BLaER1 treated with 17β-estradiol and CSF1 and Interleukin-3, amounts not matched to agents 10 nM and 100 nM (cell line): ENCODE data around the gene APOBEC4.
A peak's percentile ranks its signal among the peaks of the same experiment; 100 is the strongest.

Experiments
- H3K27ac ChIP-seq, 11 experiments: shearing (Covaris generic); formaldehyde crosslinking; 2 replicates each; pipeline ENCODE4 v1.8.1; 2022
- H3K27me3 ChIP-seq, 11 experiments: shearing (Covaris generic); formaldehyde crosslinking; 2 replicates each; pipeline ENCODE4 v1.8.1; 2022
- H3K36me3 ChIP-seq, 11 experiments: shearing (Covaris generic); formaldehyde crosslinking; 2 replicates each; pipeline ENCODE4 v1.8.1; 2022
- H3K4me1 ChIP-seq, 10 experiments: shearing (Covaris generic); formaldehyde crosslinking; 2 replicates each; pipeline ENCODE4 v1.8.1; 2022
- H3K4me2 ChIP-seq, 11 experiments: shearing (Covaris generic); formaldehyde crosslinking; 2 replicates each; pipeline ENCODE4 v1.8.1; 2022
- H3K4me3 ChIP-seq, 10 experiments: shearing (Covaris generic); formaldehyde crosslinking; 2 replicates each; pipeline ENCODE4 v1.8.1; 2022
- H3K9ac ChIP-seq, 11 experiments: shearing (Covaris generic); formaldehyde crosslinking; 2 replicates each; pipeline ENCODE4 v1.8.1; 2022
- H3K9me3 ChIP-seq, 11 experiments: shearing (Covaris generic); formaldehyde crosslinking; replicated peaks in 1 of 11; 2 replicates each; pipeline ENCODE4 v1.8.1; 2022
- H4K20me1 ChIP-seq, 11 experiments: shearing (Covaris generic); formaldehyde crosslinking; 2 replicates each; pipeline ENCODE4 v1.8.1; 2022
- Cebpa-rat ChIP-seq, 11 experiments: shearing (Covaris generic); IDR thresholded peaks; 2 replicates each; pipeline ENCODE4 v1.8.1; 2022

Gene APOBEC4

DNA sequence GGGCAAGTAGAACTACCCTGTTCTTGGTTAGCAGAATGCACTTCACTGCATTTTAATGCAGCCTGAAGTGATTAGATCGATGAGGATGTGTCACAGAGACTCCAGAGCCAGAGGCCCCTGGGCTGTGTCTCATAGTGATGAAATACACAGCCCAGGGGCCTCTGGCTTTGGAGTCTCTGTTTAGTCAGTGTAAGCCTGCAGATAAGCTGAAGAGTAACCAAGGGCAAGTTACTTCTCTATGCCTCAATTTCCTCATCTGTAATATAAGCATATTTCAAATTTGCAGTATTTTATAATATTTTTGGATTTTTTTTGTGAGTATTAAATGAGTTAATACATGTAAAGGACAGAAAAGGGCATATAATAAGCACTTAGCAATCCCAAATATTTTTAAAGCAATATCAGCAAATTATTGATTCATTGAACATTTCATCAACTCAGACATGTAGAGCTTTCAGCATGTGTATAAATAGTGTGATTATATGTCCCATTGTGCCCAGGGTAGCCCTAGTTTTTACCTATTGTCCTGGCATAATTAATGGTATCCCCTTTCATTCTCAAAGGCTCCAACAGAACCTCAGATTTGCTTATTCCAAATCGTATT, 23.6 kb upstream of the APOBEC4 start:
- Histone ChIP-seq H3K36me3 (no peaks in the 10 kb centered on the region), H3K4me1 (peaks cover 0 to 5% (median 0%) of the 10 kb centered on the region in 10 experiments; a peak in 1 of 20 replicates), H3K9ac (no peak overlapping the region), H3K4me2 (no peak overlapping the region), H3K27me3 (no peaks in the 10 kb centered on the region), H3K4me3 (no peak overlapping the region), H3K9me3 (peaks cover under 1 to 17% (median 6%) of the 10 kb centered on the region in 11 experiments), H4K20me1 (no peaks in the 10 kb centered on the region), H3K27ac (no peak overlapping the region)
- no peak for TF ChIP-seq Cebpa-rat (IDR thresholded peaks at IDR 0.05)

DNA sequence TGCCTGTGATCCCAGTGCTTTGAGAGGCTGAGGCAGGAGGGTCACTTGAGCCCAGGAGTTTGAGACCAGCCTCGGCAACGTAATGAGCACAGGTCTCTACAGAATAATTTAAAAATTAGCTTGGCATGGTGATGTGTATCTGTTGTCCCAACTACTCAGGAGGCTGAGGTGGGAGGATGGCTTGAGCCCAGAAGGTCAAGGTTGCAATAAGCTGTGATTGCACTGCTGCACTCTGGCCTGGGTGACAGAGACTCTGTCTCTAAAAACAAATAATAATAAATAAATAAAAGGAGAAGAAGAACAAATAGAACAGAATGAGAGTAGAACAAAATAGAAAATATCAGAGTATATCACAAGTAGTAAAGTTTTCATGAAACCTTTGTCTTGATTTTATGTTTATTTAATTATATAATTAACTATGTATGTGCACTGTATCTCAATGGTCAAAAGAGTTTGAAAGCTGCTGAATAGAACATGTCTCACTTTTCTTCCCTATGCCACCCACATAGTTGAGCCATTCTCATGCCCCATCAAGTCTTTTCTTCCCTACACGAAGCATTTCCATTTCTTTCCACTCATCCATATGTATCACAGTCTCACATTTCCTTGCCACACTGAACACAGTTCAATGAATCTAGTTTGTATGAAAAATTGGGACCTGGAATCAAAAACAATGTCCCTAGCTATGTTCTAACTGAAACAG, 22.9 kb upstream of the APOBEC4 start:
- Histone ChIP-seq H3K4me2 (no peak overlapping the region), H3K27me3 (no peaks in the 10 kb centered on the region), H3K36me3 (peaks cover 0 to under 1% (median 0%) of the 10 kb centered on the region in 11 experiments; a peak in 1 of 22 replicates), H3K4me1 (peaks cover 0 to 3% (median 0%) of the 10 kb centered on the region in 10 experiments; a peak in 1 of 20 replicates), H3K9me3 (peaks cover 7 to 23% (median 11%) of the 10 kb centered on the region in 11 experiments), H3K27ac (no peak overlapping the region), H4K20me1 (no peaks in the 10 kb centered on the region), H3K9ac (no peak overlapping the region), H3K4me3 (no peak overlapping the region)
- TF ChIP-seq Cebpa-rat (IDR thresholded peaks at IDR 0.05) = no peak

DNA sequence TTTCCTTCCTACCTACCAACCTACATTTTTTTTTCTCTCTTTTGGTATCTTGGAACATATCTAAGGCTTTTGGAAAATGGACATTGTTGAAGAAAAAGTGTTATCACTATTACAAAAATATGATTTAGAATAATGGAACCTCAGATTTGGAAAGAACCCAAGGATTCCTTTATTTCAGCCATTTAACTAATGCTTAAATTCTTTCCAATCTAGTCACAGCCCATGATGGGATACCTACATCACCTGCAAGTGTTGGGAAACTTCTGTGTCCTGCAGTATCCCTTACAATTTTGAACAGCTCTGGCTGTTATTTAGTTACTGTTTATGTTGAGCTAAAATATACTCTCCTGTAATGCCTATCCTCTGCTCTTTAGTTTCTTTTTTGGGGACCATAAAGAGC, 22.3 kb upstream of the APOBEC4 start:
- H3K9me3 ChIP-seq = peaks cover 14 to 30% (median 18%) of the 10 kb centered on the region in 11 experiments
- H3K4me1 ChIP-seq = no peaks in the 10 kb centered on the region
- no peak overlapping the region for H3K4me2 ChIP-seq
- no peak overlapping the region for H3K9ac ChIP-seq
- no peaks in the 10 kb centered on the region for H3K27me3 ChIP-seq
- H4K20me1 ChIP-seq = no peaks in the 10 kb centered on the region
- TF ChIP-seq Cebpa-rat (IDR thresholded peaks at IDR 0.05) = no peak
- no peak overlapping the region for H3K4me3 ChIP-seq
- peaks cover 0 to 4% (median 0%) of the 10 kb centered on the region in 11 experiments; a peak in 1 of 22 replicates for H3K36me3 ChIP-seq
- H3K27ac ChIP-seq = no peak overlapping the region

DNA sequence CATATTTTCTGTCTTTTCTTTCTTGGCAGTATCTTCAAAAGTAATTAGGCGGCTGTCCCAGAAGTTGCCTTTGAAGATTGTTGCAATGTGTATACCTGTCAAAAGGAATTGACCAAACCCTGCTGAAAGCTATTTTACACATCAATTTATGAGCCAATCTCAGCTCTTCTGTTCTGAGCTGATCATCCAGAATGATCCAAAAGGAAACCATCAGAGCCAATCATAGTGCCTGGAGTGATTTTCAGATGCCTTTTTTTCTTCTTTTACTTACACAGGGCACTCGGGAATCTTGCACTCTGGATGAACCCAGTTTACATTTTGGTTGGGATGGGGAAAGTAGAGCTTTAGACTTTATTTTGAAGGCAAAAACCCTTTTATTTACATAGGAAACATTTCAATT, 21.8 kb upstream of the APOBEC4 start:
- H3K36me3 ChIP-seq = peaks cover 0 to 4% (median 0%) of the 10 kb centered on the region in 11 experiments; a peak in 1 of 22 replicates
- no peak overlapping the region for H3K9ac ChIP-seq
- H3K27me3 ChIP-seq = no peaks in the 10 kb centered on the region
- H3K4me1 ChIP-seq = no peaks in the 10 kb centered on the region
- no peak for TF ChIP-seq Cebpa-rat (IDR thresholded peaks at IDR 0.05)
- no peak overlapping the region for H3K27ac ChIP-seq
- H3K9me3 ChIP-seq = peaks cover 18 to 32% (median 23%) of the 10 kb centered on the region in 11 experiments
- H3K4me2 ChIP-seq = no peak overlapping the region
- no peak overlapping the region for H3K4me3 ChIP-seq
- no peaks in the 10 kb centered on the region for H4K20me1 ChIP-seq

DNA sequence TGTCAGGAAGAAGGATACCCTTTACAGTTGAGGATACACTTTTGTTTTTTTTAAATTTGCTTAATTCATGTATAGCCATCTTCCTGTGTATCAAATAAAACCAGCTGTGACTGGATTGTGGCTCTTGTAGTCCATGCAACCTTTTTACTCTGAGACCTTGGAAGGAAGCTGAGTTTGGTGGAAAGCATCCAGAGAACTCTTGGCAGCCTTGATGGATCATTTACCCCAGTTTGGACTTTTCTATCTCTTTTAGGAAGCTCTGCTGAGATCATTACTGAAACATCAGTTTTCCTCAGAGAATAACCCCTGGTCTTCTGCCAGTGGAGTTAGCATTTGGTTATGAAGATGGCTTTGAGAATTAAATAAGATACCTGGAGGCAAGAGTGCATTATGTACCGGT, 21.2 kb upstream of the APOBEC4 start:
- no peak overlapping the region for H3K4me3 ChIP-seq
- H3K9me3 ChIP-seq = peaks cover 22 to 31% (median 25%) of the 10 kb centered on the region in 11 experiments
- H3K27me3 ChIP-seq = no peaks in the 10 kb centered on the region
- H3K27ac ChIP-seq = no peak overlapping the region
- H3K9ac ChIP-seq = no peak overlapping the region
- no peak overlapping the region for H3K4me2 ChIP-seq
- H3K4me1 ChIP-seq = no peaks in the 10 kb centered on the region
- TF ChIP-seq Cebpa-rat (IDR thresholded peaks at IDR 0.05) = no peak
- peaks cover 0 to 4% (median 0%) of the 10 kb centered on the region in 11 experiments; a peak in 1 of 22 replicates for H3K36me3 ChIP-seq
- H4K20me1 ChIP-seq = no peaks in the 10 kb centered on the region

DNA sequence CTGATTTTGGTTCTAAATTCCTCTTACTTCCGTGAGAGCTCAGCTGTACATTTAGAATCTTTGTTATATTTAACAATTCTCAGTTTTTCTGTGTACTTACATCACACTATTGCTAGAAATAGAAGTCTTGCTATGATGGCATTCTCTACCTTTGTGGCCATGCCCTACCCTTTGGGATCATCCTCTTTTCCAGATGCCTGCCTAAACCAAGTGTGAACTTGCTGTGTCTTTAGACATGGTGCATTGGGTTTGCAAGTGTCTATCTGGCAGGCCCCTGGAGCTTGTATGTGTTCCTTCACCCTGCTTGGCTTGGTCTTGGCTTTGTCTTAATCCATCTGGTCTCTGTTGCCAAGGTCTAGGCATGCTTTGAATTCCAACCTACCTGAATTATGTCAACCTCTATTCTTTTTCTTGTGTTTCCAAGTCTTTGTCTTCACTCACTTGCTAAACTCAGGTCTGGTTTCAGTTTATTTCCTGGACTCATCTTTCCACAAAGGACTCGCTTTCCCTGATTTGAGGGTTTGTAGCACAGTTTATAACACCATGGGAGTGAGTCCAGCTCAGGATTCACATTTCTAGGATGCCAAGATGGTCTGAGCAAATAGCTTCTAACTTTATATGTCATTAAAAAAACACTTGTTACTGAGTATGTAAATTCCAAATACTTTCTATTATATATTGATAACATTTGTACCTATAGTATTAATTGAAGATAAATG, 20.6 kb upstream of the APOBEC4 start:
- Histone ChIP-seq H3K4me2 (no peak overlapping the region), H3K27ac (no peak overlapping the region), H3K4me1 (no peaks in the 10 kb centered on the region), H3K27me3 (no peaks in the 10 kb centered on the region), H3K9ac (no peak overlapping the region), H3K9me3 (peaks cover 22 to 30% (median 25%) of the 10 kb centered on the region in 11 experiments), H4K20me1 (no peaks in the 10 kb centered on the region), H3K36me3 (peaks cover 0 to 4% (median 0%) of the 10 kb centered on the region in 11 experiments; a peak in 1 of 22 replicates), H3K4me3 (no peak overlapping the region)
- no peak for TF ChIP-seq Cebpa-rat (IDR thresholded peaks at IDR 0.05)

DNA sequence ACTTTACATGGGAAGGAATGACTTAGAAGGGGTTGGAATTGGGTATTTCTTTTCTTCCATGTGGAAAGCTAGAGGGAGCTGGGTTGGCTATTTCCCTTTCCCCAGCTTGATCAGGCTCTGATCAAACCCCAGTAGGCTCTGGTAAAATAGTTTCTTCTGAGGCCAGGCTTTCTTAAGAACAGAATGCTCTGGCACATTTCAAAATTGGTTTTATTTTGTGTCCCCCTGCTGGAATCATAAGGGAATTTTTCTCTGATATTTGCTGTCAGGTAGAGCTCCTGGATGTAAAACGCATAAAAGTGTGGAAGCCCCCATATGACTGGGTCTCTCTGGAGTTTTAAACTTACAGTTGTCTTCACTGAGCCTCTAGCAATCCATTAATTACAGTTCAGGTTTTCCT, 17.1 kb upstream of the APOBEC4 start:
- no peak overlapping the region for H3K4me2 ChIP-seq
- H3K27me3 ChIP-seq = no peaks in the 10 kb centered on the region
- peaks cover 22 to 30% (median 25%) of the 10 kb centered on the region in 11 experiments for H3K9me3 ChIP-seq
- H3K4me3 ChIP-seq = no peak overlapping the region
- TF ChIP-seq Cebpa-rat (IDR thresholded peaks at IDR 0.05) = no peak
- H3K4me1 ChIP-seq = no peaks in the 10 kb centered on the region
- no peak overlapping the region for H3K27ac ChIP-seq
- no peak overlapping the region for H3K9ac ChIP-seq
- peaks cover 0 to 4% (median 0%) of the 10 kb centered on the region in 11 experiments; a peak in 1 of 22 replicates for H3K36me3 ChIP-seq
- no peaks in the 10 kb centered on the region for H4K20me1 ChIP-seq

DNA sequence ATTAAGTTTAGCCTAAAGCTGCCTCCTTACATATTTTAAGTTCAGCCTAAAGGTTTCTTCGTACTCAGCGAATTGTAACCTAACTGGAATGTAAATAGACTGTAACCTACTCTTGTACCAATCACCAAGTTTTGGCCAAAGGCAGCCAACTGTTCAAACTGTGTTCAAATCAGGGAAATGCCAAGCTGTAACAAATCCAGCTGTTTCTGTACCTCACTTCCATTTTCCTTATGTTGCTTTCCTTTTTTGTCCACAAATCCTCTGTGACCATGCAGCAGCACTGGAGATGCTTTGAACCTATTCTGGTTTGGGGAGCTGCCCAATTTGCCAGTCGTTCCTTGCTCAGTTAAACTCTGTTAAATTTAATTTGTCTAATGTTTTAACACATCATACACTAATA, 3.2 kb upstream of the APOBEC4 start:
- Histone ChIP-seq H4K20me1 (no peaks in the 10 kb centered on the region), H3K36me3 (no peaks in the 10 kb centered on the region), H3K9ac (no peak overlapping the region), H3K9me3 (peaks cover 0 to 7% (median 0%) of the 10 kb centered on the region in 11 experiments; a peak in 2 of 22 replicates), H3K27ac (no peak overlapping the region), H3K4me3 (no peak overlapping the region), H3K4me1 (peaks cover 40 to 52% (median 43%) of the 10 kb centered on the region in 10 experiments), H3K27me3 (no peaks in the 10 kb centered on the region), H3K4me2 (0 out of 22 replicates have a peak overlapping the region, but pooled peaks of 1 of the 11 experiments have one; percentile 7)
- TF ChIP-seq Cebpa-rat (IDR thresholded peaks at IDR 0.05) = no peak

DNA sequence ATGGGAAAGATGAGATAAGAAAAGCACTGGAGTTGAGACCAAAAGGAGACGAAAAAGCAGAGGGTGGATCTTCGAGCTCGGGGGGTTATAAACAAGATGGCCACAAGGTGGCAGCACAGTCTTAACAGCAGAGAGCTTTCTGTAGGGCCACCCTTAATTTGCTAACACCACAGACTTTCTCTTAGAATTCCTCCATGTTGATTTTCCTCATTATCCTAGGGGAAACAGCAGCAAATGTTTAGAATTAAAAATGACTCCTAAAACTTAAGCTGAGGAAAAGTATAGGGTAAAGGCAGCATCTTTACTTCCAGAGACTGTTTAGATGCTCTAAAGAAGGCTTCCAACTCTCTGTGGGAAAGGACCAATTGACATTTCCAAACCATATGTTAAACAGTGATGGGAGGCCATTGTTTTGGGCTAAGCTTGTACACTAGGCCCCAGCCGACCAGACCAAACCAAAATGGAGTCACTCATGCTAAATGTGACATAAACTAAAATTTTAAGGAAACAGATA, 2.5 kb upstream of the APOBEC4 start:
- H3K9ac ChIP-seq = peak overlapping the region in 2 of 11 experiments; percentile 18 to 42; a peak in 2 of 22 replicates
- H3K9me3 ChIP-seq = peaks cover 0 to 7% (median 0%) of the 10 kb centered on the region in 11 experiments; a peak in 2 of 22 replicates
- H3K4me2 ChIP-seq = peak overlapping the region in 8 of 11 experiments; percentile 64 to 89 (median 74); a peak in 8 of 22 replicates
- peaks cover 42 to 54% (median 47%) of the 10 kb centered on the region in 10 experiments for H3K4me1 ChIP-seq
- H3K4me3 ChIP-seq = no peak overlapping the region
- TF ChIP-seq Cebpa-rat (IDR thresholded peaks at IDR 0.05) = no peak
- H3K36me3 ChIP-seq = no peaks in the 10 kb centered on the region
- no peaks in the 10 kb centered on the region for H3K27me3 ChIP-seq
- no peaks in the 10 kb centered on the region for H4K20me1 ChIP-seq
- H3K27ac ChIP-seq = peak overlapping the region in 3 of 11 experiments; percentile 7 to 36 (median 20); a peak in 5 of 22 replicates
